ELR (cell line): ENCODE results near the gene TP53.
A peak's percentile ranks its signal among the peaks of the same experiment; 100 is the strongest.
"Not testable (repeated sequence)": the region's sequence is repeated elsewhere in the genome, so short reads cannot be mapped to it uniquely, and the experiment has no call there.

Experiments used
- DNase-seq: peaks from one replicate; pipeline ENCODE4 v3.0.0-alpha.2; 2015; ENCODE audit warnings: low read depth

TP53 gene

DNA sequence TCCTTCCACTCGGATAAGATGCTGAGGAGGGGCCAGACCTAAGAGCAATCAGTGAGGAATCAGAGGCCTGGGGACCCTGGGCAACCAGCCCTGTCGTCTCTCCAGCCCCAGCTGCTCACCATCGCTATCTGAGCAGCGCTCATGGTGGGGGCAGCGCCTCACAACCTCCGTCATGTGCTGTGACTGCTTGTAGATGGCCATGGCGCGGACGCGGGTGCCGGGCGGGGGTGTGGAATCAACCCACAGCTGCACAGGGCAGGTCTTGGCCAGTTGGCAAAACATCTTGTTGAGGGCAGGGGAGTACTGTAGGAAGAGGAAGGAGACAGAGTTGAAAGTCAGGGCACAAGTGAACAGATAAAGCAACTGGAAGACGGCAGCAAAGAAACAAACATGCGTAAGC, 12.4 kb downstream of the TP53 start:
- DNase-seq = no peak

DNA sequence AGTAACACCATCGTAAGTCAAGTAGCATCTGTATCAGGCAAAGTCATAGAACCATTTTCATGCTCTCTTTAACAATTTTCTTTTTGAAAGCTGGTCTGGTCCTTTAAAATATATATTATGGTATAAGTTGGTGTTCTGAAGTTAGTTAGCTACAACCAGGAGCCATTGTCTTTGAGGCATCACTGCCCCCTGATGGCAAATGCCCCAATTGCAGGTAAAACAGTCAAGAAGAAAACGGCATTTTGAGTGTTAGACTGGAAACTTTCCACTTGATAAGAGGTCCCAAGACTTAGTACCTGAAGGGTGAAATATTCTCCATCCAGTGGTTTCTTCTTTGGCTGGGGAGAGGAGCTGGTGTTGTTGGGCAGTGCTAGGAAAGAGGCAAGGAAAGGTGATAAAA, 14.1 kb downstream of the TP53 start:
- DNase-seq = peak; percentile 33

DNA sequence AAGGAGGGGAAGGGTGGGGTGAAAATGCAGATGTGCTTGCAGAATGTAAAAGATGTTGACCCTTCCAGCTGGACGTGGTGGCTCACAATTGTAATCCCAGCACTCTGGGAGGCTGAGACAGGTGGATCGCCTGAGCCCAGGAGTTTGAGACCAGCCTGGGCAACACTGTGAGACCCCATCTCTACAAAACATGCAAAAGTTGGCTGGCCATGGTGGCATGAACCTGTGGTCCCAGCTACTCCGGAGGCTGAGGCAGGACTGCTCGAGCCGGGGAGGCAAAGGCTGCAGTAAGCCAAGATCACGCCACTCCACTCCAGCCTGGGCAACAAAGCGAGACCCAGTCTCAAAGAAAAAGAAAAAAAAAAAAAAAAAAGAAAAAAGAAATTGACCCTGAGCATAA, 18.8 kb downstream of the TP53 start:
- no peak for DNase-seq

GRCh38 chr17:7667656-7668406, 19.5 kb downstream of the TP53 start:
- no peak for DNase-seq

DNA sequence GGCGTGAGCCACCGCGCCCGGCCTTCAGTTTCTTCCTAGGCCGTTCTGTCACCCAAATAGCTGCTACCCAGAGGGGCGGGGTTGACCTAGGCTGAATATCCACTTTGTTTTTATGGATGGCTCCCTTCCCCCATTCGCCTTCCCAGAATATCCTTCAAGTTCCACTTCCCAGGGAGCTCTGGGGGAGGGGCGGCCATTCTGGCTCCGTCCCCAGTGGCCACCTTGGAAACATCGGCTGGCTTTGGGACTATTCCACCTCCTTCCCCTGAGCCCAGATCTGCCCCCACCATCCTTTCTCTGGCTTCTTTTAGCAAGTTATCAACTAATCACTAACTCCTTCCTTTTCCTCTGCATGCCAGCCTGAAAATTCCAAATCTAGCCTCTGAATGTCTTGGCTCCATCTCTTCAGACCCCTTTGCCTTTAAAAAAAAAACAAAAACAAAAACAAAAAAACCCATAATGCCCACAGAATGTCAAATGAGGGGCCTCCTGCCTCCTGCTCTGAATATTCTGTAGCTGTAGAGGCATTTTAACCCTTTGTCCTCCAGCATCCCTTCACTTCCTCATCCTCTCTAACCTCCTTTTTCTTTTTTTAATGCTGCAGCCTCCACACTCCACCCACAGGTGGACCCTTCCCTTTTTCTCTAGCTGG, 30.2 kb downstream of the TP53 start:
- no peak for DNase-seq

GRCh38 chr17:7655541-7655840, 31.8 kb downstream of the TP53 start:
- no peak for DNase-seq

DNA sequence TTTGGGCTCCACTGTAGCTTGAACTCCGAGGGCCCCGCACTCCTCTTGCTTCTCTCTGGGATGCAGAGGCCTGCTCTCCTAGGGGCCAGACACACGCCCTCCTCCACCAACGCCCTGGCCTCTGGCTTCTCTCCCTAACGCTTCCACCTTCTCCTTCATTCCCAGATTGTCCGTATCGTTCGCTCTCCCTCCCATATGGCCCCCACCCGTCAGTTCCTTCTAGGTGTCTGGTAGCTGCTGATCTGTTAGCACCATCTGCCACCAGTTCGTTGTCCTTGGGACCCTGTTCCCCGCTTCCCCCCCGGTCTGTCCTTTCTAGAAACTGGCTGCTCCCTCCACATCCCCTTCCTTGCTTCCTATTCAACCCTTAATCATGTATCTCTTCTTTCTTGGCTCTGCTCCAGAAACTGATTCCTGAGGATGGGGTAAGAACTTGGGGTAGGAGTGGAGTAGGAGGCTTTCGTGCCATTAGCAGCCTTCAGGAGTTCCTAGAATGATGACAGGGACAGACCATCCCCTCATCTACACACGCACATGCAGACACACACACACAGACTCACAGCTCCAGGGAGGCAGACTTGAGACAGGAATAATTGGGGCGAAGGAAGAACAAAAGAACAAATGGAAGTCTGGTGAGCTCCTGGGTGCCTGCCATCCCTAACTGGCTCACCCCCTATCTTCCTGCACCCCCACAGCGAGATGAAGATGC, 32.3 kb downstream of the TP53 start:
- DNase-seq = no peak

- no peak for DNase-seq
Observed at GRCh38 chr17:7652388-7653356, 34.6 kb downstream of the TP53 start.

DNA sequence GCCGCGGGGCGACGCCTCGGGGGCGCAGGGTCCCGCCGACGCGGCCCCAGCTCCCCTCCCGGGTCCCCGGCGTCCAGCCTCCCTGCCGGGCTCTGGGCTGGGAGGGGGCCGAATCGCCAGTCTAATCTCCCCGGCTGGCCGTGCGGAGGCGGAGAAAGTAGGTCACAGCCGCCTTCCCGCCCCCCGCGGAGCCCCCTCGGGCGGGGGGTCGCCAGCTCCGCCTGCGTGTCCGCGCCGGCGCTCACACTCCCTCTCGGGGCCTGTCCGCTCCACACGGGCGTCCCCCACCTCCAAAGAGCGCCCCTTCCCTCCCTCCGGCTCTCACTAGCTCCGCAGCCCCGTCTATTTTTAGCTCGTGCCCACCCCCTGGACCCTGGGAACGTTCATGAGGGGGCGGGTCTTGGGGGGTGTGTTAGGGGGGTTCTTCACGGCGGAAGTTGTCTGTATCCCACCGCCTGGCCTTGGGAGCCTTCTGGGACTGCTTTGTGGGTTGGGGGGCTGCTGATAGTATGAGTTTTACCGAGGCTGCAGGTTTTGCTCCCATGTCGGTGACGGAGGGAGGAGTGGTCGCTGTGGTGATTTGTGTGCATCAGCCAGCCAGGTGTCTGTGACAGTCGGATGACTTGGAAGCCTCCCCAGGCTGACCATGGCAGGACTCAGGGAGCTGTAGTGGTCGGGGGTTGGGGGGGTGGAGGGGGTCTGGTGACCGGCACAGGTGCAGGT, 35.5 kb downstream of the TP53 start:
- DNase-seq = no peak

DNA sequence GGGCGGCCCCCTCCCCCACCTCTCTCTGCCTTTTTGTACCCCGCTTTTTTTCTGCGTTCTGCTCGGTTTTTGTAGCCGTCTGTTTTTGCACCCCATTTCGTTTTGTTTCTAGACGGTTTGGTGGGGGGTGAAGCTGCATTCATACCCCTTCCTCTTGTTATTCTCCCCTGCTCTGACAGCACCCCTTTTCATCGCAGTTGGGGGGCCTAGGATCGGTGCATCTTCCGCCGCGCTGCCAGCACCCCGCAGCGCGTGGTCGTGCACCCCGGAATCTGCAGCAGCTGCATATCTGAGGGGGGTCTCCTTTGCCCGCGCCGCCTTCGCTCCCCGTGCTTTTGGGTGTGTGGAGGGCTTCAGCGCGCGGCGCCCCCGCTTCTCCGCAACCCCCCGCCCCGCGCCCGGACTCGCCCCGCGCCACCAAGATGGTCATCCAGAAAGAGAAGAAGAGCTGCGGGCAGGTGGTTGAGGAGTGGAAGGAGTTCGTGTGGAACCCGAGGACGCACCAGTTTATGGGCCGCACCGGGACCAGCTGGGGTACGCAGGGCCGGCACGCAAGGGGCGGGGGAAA, 36.1 kb downstream of the TP53 start:
- DNase-seq = no peak

- DNase-seq = peak; percentile 61
Observed at GRCh38 chr17:7650509-7651096, 36.7 kb downstream of the TP53 start, which contains the start of gene ATP1B2. Gene ATP1B2 (plus strand): TSS chr17:7650926. CDS start chr17:7651519, 593 bp downstream.

DNA sequence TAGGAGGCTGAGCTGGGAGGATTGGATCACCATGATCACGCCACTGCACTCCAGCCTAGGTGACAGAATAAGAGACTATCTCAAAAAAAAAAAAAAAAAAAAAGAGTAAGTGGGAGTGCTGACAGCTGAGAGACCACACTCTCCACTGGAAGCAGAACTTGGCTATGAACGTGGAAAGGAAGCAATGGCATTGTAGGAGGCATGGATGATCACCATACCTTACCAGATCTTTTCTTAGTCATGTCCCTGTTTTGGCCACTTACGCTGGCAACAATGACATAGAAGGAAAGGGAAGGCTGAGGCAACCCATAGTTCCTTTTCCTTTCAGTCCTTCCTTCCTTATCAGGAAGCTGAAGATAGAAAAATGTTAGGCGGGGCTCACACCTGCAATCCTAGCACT, 40.3 kb downstream of the TP53 start:
- DNase-seq = no peak

DNA sequence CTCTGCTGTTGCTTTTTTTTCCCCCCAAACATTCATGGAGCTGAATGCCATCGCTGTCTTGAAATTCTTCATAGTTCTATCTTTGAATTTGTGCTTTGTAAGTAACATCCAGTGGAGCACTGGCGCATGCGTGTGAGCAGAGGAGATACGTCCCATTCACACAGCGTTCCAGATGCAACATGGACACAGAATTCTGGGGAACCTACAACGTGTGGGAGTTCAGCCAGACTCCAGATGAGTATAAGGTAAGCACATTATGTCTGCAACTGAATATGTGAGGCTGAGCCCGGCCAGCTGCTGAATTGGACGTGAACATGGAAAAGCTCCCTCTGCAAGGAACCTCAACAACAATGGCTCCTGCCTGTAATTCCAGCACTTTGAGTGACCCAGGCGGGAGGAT, 40.8 kb downstream of the TP53 start:
- DNase-seq = no peak

- DNase-seq = no peak
Observed at GRCh38 chr17:7644775-7645174, 42.5 kb downstream of the TP53 start.

- DNase-seq = not testable (repeated sequence)
Observed at GRCh38 chr17:7641635-7642034, 45.7 kb downstream of the TP53 start.

GRCh38 chr17:7640783-7641182, 46.5 kb downstream of the TP53 start:
- no peak for DNase-seq

DNA sequence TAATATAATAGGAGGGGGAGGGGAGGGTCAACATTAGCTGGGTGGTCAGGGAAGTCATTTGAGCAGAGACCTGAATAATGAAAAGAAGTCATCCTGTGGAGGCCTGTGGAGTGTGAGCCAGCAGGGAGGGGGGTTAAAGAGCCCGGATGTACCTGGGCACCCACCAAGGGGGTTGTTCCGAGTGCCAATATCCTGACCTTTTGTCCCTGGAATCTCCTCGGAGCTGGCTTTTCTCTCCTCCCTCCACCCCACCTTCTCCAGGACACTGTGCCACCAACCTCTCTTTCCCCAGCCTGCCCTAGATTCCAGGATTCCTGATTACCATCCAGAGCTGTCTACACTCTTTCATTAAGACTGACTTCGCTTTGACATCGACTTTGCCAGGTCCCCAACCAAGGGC, 51.1 kb downstream of the TP53 start:
- DNase-seq = no peak

DNA sequence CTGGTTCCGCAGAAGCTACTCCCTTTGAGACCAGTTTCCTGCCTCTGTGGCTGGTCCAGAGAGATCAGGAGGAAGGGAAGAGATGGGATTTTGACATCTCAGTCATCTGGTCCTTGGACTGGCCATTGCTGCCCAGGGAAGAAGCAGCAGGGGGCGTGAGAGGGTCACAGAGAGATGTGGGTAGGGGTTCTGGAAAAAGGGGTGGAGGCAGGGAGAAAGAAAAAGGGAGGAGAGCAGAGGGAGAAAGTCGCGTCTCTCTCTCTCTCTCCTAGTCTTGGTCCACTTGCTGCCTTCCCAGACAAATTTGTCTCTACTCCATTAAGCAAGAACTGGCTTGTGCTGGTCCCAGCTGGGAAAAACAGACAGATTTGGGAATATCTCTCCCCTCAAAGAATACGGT, 52.9 kb downstream of the TP53 start:
- DNase-seq = peak; percentile 56

GRCh38 chr17:7633093-7633492, 54.2 kb downstream of the TP53 start:
- DNase-seq = no peak

DNA sequence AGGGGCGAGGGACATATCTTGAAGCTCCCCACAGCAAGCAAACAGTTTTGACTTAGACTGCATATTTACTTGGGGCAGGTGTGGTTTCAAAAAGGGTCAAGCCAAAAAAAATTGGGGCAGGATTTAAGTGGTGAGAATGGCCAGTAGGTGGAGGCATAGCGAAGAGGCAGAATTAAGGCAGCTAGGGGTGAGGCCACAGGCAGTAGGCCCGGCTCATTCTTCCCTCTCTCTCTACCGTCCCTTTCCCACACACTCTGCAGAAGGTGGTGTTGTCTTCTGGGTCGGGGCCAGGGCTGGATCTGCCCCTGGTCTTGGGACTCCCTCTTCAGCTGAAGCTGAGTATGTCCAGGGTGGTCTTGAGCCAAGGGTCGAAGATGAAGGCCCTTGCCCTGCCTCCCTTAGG, 54.8 kb downstream of the TP53 start:
- peak; percentile 65 for DNase-seq
